GM23338 (cell line): ENCODE measurements around the gene DCP1B. TPM values are rescaled to one million over a fixed set of nuclear protein-coding genes. Genes with fewer than 3 reads are reported as not detected.

Experiments
- ATAC-seq: fragments of 200-7000 bp; cut with Tn5 transposase; 3 replicates; pipeline ENCODE4 v1.9.1; 2020
- DNase-seq: peaks from one replicate; pipeline ENCODE4 v3.0.0-alpha.2; 2015; ENCODE audit warnings: low spot score
- H2AFZ ChIP-seq: fragments of 200-600 bp; sonication (generic); 2 replicates; pipeline ENCODE4 v1.8.0; 2016; ENCODE audit warnings: antibody characterized with exemption, mild to moderate bottlenecking, moderate library complexity
- H3F3A ChIP-seq: fragments of 200-600 bp; sonication (generic); replicated peaks from 2 replicates; pipeline ENCODE4 v1.8.0; 2017; ENCODE audit warnings: antibody characterized with exemption, mixed run types, low read depth
- H3K27ac ChIP-seq: fragments of 200-600 bp; sonication (generic); 2 replicates; pipeline ENCODE4 v1.6.1; 2016; ENCODE audit warnings: low read depth
- H3K27me3 ChIP-seq: fragments of 200-600 bp; sonication (generic); 2 replicates; pipeline ENCODE4 v1.8.0; 2016; ENCODE audit warnings: mild to moderate bottlenecking, mixed run types, moderate library complexity; ENCODE audit not compliant: insufficient read depth
- H3K36me3 ChIP-seq: fragments of 200-600 bp; sonication (generic); 2 replicates; pipeline ENCODE4 v1.8.0; 2016; ENCODE audit warnings: mild to moderate bottlenecking; ENCODE audit not compliant: insufficient read depth
- H3K4me1 ChIP-seq: fragments of 200-600 bp; sonication (generic); 2 replicates; pipeline ENCODE4 v1.8.0; 2016; ENCODE audit warnings: mild to moderate bottlenecking, moderate library complexity; ENCODE audit not compliant: insufficient read depth
- H3K4me2 ChIP-seq: fragments of 200-600 bp; sonication (generic); 2 replicates; pipeline ENCODE4 v1.7.1; 2017; ENCODE audit warnings: mixed run types
- H3K4me3 ChIP-seq: fragments of 200-600 bp; sonication (generic); 2 replicates; pipeline ENCODE4 v1.6.1; 2016; ENCODE audit warnings: mixed run types
- H3K79me2 ChIP-seq: fragments of 200-600 bp; sonication (generic); replicated peaks from 2 replicates; pipeline ENCODE4 v1.8.0; 2017; ENCODE audit warnings: mild to moderate bottlenecking; ENCODE audit not compliant: insufficient read depth
- H3K9me2 ChIP-seq: fragments of 200-600 bp; sonication (generic); 2 replicates; pipeline ENCODE4 v1.8.0; 2017; ENCODE audit not compliant: insufficient read depth
- H4K20me1 ChIP-seq: fragments of 200-600 bp; sonication (generic); replicated peaks from 2 replicates; pipeline ENCODE4 v1.8.0; 2017; ENCODE audit warnings: mild to moderate bottlenecking; ENCODE audit not compliant: insufficient read depth
- H3K27ac Mint-ChIP-seq: 2 replicates; pipeline ENCODE4 v1.8.0; 2020; ENCODE audit warnings: inconsistent platforms, mild to moderate bottlenecking, moderate library complexity, mixed read lengths
- H3K27me3 Mint-ChIP-seq: 3 replicates; pipeline ENCODE4 v1.8.0; 2022; ENCODE audit warnings: low read depth, mild to moderate bottlenecking, moderate library complexity, mixed read lengths, inconsistent platforms; ENCODE audit not compliant: insufficient read depth, poor library complexity
- H3K36me3 Mint-ChIP-seq: 3 replicates; pipeline ENCODE4 v1.8.0; 2021; ENCODE audit warnings: low read depth, mild to moderate bottlenecking, inconsistent platforms, moderate library complexity, mixed read lengths
- H3K4me1 Mint-ChIP-seq: 3 replicates; pipeline ENCODE4 v1.8.0; 2020; ENCODE audit warnings: mild to moderate bottlenecking, inconsistent platforms, mixed read lengths
- H3K4me3 Mint-ChIP-seq: 3 replicates; pipeline ENCODE4 v1.8.0; 2021; ENCODE audit warnings: moderate library complexity, mild to moderate bottlenecking, inconsistent platforms, mixed read lengths
- H3K9me3 Mint-ChIP-seq: 3 replicates; pipeline ENCODE4 v1.8.0; 2020; ENCODE audit warnings: moderate library complexity, mild to moderate bottlenecking, inconsistent platforms, mixed read lengths
- CREB1 ChIP-seq: fragments of 250-450 bp; sonication (Bioruptor Pico); IDR thresholded peaks from 2 replicates; pipeline ENCODE4 v1.5.0; 2020; ENCODE audit warnings: low read depth, mild to moderate bottlenecking, moderate library complexity
- EZH2 ChIP-seq: fragments of 200-600 bp; sonication (generic); IDR thresholded peaks from one replicate; pipeline ENCODE4 v1.8.0; 2017; ENCODE audit warnings: antibody characterized with exemption, mild to moderate bottlenecking, low read depth; ENCODE audit not compliant: unreplicated experiment
- EZH2phosphoT487 ChIP-seq: fragments of 200-600 bp; sonication (generic); IDR thresholded peaks from one replicate; pipeline ENCODE4 v1.8.1; 2018; ENCODE audit warnings: antibody characterized with exemption; ENCODE audit not compliant: unreplicated experiment
- JUNB ChIP-seq: IDR thresholded peaks from one replicate; pipeline ENCODE4 v1.6.1; 2016; ENCODE audit warnings: antibody characterized with exemption; ENCODE audit not compliant: unreplicated experiment
- NANOG ChIP-seq: IDR thresholded peaks from 2 replicates; pipeline ENCODE4 v1.6.1; 2016; ENCODE audit warnings: antibody characterized with exemption, borderline replicate concordance
- POLR2AphosphoS5 ChIP-seq: IDR thresholded peaks from 2 replicates; pipeline ENCODE4 v1.6.1; 2016; ENCODE audit warnings: antibody characterized with exemption, low read depth
- STAT1 ChIP-seq: IDR thresholded peaks from one replicate; pipeline ENCODE4 v1.6.1; 2016; ENCODE audit warnings: antibody characterized with exemption; ENCODE audit not compliant: unreplicated experiment
- ZNF114 ChIP-seq: fragments of 250-450 bp; sonication (Bioruptor Pico); IDR thresholded peaks from 2 replicates; pipeline ENCODE4 v1.5.0; 2020; ENCODE audit warnings: mild to moderate bottlenecking, moderate library complexity
- ZNF331 ChIP-seq: fragments of 250-450 bp; sonication (Bioruptor Pico); IDR thresholded peaks from 2 replicates; pipeline ENCODE4 v1.5.0; 2020; ENCODE audit warnings: low read depth, mild to moderate bottlenecking, moderate library complexity
- polyA plus RNA-seq: library from polyadenylated mRNA; unstranded; fragments of >200 nt; fragmentation: Nextera tagmentation; extraction: Ambion mirVana; gene quantifications from 2 replicates; pipeline ENCODE4 v1.2.1, GENCODE V29; 2016
- total RNA-seq: library from RNA; depleted of rRNA; stranded (reverse); fragments of >200 nt; shearing (Covaris generic); gene quantifications from 2 replicates; pipeline ENCODE4 v1.2.3, GENCODE V29; 2014
- TF ChIP-seq, protein P1 (sequence below): IDR thresholded peaks from 2 replicates; pipeline ENCODE4 v1.6.1; 2016; ENCODE audit warnings: antibody characterized with exemption
- TF ChIP-seq, protein P2 (sequence below), 2 experiments: fragments of 200-600 bp in 1 of 2; sonication (generic) in 1 of 2; conservative IDR thresholded peaks; 2 replicates each; pipeline versions ENCODE4 v1.5.1 to v1.6.1; 2016 to 2017; ENCODE audit warnings: antibody characterized with exemption in 2 of 2, low read depth in 2 of 2, mild to moderate bottlenecking in 2 of 2, moderate library complexity in 1 of 2
- TF ChIP-seq, protein P3 (sequence below): fragments of 250-450 bp; sonication (Bioruptor Pico); IDR thresholded peaks from 2 replicates; pipeline ENCODE4 v1.5.0; 2020; ENCODE audit warnings: mild to moderate bottlenecking, moderate library complexity
- TF ChIP-seq, protein P4 (sequence below): IDR thresholded peaks from one replicate; pipeline ENCODE4 v1.6.1; 2018; ENCODE audit warnings: antibody characterized with exemption; ENCODE audit not compliant: unreplicated experiment

The DCP1B gene
- total and polyA plus RNA-seq, 2 experiments from 2014 or later = 24.4 to 29.8 TPM

DNA sequence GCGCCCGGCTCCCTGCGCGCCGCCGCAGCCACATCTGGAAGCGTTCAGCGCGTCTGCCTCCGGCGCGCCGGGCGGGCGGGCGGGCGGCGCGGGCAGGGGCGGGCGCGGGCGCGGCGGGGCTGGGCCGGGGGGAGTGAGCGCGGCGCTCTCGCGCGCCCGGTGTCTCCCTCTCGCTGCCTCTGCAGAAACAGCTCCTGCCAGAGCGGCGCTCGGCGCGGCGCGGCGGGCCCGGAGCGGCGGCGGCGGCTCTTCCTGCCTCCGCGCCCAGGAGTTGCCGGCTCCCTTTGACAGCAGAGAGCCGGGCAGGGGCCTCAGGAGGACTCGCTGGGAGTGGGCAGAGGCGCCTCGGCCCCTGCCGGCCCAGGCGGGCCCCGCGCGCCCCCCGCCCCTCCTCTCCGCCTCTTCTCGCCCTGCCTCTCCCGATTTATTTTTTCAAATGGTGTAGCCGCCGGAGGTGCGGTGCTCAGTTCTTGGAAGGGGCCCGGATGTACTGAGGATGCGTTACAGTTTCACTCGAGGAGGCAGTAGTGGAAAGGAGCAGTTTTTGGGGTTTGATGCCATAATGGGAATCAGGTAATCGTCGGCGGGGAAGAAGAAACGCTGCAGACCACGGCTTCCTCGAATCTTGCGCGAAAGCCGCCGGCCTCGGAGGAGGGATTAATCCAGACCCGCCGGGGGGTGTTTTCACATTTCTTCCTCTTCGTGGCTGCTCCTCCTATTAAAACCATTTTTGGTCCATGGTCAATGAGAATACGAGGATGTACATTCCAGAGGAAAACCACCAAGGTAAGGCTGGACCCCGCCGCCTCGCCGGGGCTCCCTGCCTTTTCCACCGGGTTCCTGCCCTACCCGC, 48.8 kb upstream of the DCP1B start, which contains the start of gene CACNA1C:
TSS of gene CACNA1C (plus strand) at position 162 of the 853 bp plus-strand sequence. CDS start at position 738, 576 bp downstream.
- Histone ChIP-seq H3K4me1 (peaks cover 44% of the 10 kb centered on the region), H3K27me3 (peaks cover 64% of the 10 kb centered on the region), H3K27ac (no peak within 1 kb of the TSS), H3K79me2 (no peaks in the 10 kb centered on the region), H3K9me2 (no peaks in the 10 kb centered on the region), H2AFZ (peak within 1 kb of the TSS; percentile 95), H4K20me1 (no peaks in the 10 kb centered on the region), H3K4me3 (peak within 1 kb of the TSS; percentile 86), H3K36me3 (no peaks in the 10 kb centered on the region), H3F3A (peaks cover 7% of the 10 kb centered on the region), H3K4me2 (peak within 1 kb of the TSS; percentile 97)
- H3K36me3 Mint-ChIP-seq = no peaks in the 10 kb centered on the region; the same call in 2 of the 3 replicates
- ATAC-seq (peak; percentile 59), DNase-seq (peak; percentile 71)
- H3K4me1 Mint-ChIP-seq = peaks cover 54% of the 10 kb centered on the region
- no peak within 1 kb of the TSS for H3K27ac Mint-ChIP-seq
- H3K4me3 Mint-ChIP-seq = peak within 1 kb of the TSS; percentile 86
- H3K27me3 Mint-ChIP-seq = peaks cover 49% of the 10 kb centered on the region
- peaks cover 2% of the 10 kb centered on the region; the same call in 2 of the 3 replicates for H3K9me3 Mint-ChIP-seq
- TF ChIP-seq, protein P1, sequence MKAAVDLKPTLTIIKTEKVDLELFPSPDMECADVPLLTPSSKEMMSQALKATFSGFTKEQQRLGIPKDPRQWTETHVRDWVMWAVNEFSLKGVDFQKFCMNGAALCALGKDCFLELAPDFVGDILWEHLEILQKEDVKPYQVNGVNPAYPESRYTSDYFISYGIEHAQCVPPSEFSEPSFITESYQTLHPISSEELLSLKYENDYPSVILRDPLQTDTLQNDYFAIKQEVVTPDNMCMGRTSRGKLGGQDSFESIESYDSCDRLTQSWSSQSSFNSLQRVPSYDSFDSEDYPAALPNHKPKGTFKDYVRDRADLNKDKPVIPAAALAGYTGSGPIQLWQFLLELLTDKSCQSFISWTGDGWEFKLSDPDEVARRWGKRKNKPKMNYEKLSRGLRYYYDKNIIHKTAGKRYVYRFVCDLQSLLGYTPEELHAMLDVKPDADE = no peak
- TF ChIP-seq STAT1 (no peak), ZNF114 (CRISPR knock-in tag) (no peak), ZNF331 (no peak), JUNB (no peak), CREB1 (CRISPR knock-in tag) (no peak), NANOG (no peak), EZH2 (peak; percentile 80), POLR2AphosphoS5 (no peak), EZH2phosphoT487 (peak; percentile 50)
- TF ChIP-seq, protein P2, sequence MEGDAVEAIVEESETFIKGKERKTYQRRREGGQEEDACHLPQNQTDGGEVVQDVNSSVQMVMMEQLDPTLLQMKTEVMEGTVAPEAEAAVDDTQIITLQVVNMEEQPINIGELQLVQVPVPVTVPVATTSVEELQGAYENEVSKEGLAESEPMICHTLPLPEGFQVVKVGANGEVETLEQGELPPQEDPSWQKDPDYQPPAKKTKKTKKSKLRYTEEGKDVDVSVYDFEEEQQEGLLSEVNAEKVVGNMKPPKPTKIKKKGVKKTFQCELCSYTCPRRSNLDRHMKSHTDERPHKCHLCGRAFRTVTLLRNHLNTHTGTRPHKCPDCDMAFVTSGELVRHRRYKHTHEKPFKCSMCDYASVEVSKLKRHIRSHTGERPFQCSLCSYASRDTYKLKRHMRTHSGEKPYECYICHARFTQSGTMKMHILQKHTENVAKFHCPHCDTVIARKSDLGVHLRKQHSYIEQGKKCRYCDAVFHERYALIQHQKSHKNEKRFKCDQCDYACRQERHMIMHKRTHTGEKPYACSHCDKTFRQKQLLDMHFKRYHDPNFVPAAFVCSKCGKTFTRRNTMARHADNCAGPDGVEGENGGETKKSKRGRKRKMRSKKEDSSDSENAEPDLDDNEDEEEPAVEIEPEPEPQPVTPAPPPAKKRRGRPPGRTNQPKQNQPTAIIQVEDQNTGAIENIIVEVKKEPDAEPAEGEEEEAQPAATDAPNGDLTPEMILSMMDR (conservative IDR thresholded peaks at IDR 0.05; ENCODE audit: low read depth in 2 of 2) = no peak; a peak in 1 of 4 replicates
- TF ChIP-seq, protein P3, sequence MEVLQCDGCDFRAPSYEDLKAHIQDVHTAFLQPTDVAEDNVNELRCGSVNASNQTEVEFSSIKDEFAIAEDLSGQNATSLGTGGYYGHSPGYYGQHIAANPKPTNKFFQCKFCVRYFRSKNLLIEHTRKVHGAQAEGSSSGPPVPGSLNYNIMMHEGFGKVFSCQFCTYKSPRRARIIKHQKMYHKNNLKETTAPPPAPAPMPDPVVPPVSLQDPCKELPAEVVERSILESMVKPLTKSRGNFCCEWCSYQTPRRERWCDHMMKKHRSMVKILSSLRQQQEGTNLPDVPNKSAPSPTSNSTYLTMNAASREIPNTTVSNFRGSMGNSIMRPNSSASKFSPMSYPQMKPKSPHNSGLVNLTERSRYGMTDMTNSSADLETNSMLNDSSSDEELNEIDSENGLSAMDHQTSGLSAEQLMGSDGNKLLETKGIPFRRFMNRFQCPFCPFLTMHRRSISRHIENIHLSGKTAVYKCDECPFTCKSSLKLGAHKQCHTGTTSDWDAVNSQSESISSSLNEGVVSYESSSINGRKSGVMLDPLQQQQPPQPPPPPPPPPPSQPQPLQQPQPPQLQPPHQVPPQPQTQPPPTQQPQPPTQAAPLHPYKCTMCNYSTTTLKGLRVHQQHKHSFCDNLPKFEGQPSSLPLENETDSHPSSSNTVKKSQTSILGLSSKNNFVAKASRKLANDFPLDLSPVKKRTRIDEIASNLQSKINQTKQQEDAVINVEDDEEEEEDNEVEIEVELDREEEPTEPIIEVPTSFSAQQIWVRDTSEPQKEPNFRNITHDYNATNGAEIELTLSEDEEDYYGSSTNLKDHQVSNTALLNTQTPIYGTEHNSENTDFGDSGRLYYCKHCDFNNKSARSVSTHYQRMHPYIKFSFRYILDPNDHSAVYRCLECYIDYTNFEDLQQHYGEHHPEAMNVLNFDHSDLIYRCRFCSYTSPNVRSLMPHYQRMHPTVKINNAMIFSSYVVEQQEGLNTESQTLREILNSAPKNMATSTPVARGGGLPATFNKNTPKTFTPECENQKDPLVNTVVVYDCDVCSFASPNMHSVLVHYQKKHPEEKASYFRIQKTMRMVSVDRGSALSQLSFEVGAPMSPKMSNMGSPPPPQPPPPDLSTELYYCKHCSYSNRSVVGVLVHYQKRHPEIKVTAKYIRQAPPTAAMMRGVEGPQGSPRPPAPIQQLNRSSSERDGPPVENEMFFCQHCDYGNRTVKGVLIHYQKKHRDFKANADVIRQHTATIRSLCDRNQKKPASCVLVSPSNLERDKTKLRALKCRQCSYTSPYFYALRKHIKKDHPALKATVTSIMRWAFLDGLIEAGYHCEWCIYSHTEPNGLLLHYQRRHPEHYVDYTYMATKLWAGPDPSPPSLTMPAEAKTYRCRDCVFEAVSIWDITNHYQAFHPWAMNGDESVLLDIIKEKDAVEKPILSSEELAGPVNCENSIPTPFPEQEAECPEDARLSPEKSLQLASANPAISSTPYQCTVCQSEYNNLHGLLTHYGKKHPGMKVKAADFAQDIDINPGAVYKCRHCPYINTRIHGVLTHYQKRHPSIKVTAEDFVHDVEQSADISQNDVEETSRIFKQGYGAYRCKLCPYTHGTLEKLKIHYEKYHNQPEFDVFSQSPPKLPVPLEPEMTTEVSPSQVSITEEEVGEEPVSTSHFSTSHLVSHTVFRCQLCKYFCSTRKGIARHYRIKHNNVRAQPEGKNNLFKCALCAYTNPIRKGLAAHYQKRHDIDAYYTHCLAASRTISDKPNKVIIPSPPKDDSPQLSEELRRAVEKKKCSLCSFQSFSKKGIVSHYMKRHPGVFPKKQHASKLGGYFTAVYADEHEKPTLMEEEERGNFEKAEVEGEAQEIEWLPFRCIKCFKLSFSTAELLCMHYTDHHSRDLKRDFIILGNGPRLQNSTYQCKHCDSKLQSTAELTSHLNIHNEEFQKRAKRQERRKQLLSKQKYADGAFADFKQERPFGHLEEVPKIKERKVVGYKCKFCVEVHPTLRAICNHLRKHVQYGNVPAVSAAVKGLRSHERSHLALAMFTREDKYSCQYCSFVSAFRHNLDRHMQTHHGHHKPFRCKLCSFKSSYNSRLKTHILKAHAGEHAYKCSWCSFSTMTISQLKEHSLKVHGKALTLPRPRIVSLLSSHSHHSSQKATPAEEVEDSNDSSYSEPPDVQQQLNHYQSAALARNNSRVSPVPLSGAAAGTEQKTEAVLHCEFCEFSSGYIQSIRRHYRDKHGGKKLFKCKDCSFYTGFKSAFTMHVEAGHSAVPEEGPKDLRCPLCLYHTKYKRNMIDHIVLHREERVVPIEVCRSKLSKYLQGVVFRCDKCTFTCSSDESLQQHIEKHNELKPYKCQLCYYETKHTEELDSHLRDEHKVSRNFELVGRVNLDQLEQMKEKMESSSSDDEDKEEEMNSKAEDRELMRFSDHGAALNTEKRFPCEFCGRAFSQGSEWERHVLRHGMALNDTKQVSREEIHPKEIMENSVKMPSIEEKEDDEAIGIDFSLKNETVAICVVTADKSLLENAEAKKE = no peak
- TF ChIP-seq, protein P4, sequence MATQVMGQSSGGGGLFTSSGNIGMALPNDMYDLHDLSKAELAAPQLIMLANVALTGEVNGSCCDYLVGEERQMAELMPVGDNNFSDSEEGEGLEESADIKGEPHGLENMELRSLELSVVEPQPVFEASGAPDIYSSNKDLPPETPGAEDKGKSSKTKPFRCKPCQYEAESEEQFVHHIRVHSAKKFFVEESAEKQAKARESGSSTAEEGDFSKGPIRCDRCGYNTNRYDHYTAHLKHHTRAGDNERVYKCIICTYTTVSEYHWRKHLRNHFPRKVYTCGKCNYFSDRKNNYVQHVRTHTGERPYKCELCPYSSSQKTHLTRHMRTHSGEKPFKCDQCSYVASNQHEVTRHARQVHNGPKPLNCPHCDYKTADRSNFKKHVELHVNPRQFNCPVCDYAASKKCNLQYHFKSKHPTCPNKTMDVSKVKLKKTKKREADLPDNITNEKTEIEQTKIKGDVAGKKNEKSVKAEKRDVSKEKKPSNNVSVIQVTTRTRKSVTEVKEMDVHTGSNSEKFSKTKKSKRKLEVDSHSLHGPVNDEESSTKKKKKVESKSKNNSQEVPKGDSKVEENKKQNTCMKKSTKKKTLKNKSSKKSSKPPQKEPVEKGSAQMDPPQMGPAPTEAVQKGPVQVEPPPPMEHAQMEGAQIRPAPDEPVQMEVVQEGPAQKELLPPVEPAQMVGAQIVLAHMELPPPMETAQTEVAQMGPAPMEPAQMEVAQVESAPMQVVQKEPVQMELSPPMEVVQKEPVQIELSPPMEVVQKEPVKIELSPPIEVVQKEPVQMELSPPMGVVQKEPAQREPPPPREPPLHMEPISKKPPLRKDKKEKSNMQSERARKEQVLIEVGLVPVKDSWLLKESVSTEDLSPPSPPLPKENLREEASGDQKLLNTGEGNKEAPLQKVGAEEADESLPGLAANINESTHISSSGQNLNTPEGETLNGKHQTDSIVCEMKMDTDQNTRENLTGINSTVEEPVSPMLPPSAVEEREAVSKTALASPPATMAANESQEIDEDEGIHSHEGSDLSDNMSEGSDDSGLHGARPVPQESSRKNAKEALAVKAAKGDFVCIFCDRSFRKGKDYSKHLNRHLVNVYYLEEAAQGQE = no peak
